OCI-LY3 (cell line): ENCODE results near the gene BACH2.

ENCODE experiments used
- H2AFZ ChIP-seq: fragments of 200-600, 300-600 bp; shearing (Covaris generic); 2 replicates; pipeline ENCODE4 v1.6.0; 2014; ENCODE audit warnings: antibody characterized with exemption, low read depth, low read length
- H3K27ac ChIP-seq: fragments of 200-600, 300-600 bp; sonication (generic); 2 replicates; pipeline ENCODE4 v1.5.1; 2014; ENCODE audit warnings: mild to moderate bottlenecking, low read length, moderate library complexity, mixed read lengths
- H3K27me3 ChIP-seq: fragments of 200-600, 300-600 bp; sonication (generic); 2 replicates; pipeline ENCODE4 v1.6.1; 2014; ENCODE audit warnings: low read depth, low read length, mixed read lengths
- H3K36me3 ChIP-seq: fragments of 200-600, 300-600 bp; sonication (generic); replicated peaks from 2 replicates; pipeline ENCODE3; 2014; ENCODE audit warnings: low read depth, low read length, mixed read lengths
- H3K4me1 ChIP-seq: fragments of 300-600, 200-600 bp; sonication (generic); 2 replicates; pipeline ENCODE4 v1.6.1; 2014; ENCODE audit warnings: low read length, mixed read lengths
- H3K4me2 ChIP-seq: fragments of 200-600, 300-600 bp; sonication (generic); 2 replicates; pipeline ENCODE4 v1.6.1; 2014; ENCODE audit warnings: low read length, mixed read lengths
- H3K4me3 ChIP-seq: fragments of 300-600, 200-600 bp; sonication (generic); 2 replicates; pipeline ENCODE4 v1.5.1; 2014; ENCODE audit warnings: antibody characterized with exemption, mild to moderate bottlenecking, low read length, moderate library complexity
- H3K79me2 ChIP-seq: fragments of 300-600, 200-600 bp; shearing (Covaris generic); 2 replicates; pipeline ENCODE4 v1.6.1; 2014; ENCODE audit warnings: mild to moderate bottlenecking, low read length, mixed read lengths
- H3K9ac ChIP-seq: fragments of 300-600, 200-600 bp; shearing (Covaris generic); 2 replicates; pipeline ENCODE4 v1.6.0; 2014; ENCODE audit warnings: mild to moderate bottlenecking, low read length, moderate library complexity
- H3K9me3 ChIP-seq: fragments of 200-600, 300-600 bp; shearing (Covaris generic); 2 replicates; pipeline ENCODE4 v1.6.1; 2014; ENCODE audit warnings: low read length, mixed read lengths; ENCODE audit not compliant: insufficient read depth
- H4K20me1 ChIP-seq: fragments of 200-600, 300-600 bp; sonication (generic); 2 replicates; pipeline ENCODE4 v1.6.1; 2016; ENCODE audit warnings: low read length, mixed read lengths; ENCODE audit not compliant: insufficient read depth
- CTCF ChIP-seq: fragments of 200-600, 300-600 bp; sonication (generic); IDR thresholded peaks from 2 replicates; pipeline ENCODE4 v1.5.1; 2014; ENCODE audit warnings: antibody characterized with exemption, low read length, low read depth
- EZH2phosphoT487 ChIP-seq: fragments of 200-600 bp; shearing (Covaris generic); IDR thresholded peaks from 2 replicates; pipeline ENCODE4 v1.6.1; 2018; ENCODE audit warnings: antibody characterized with exemption, mixed run types, low read depth

Gene BACH2

GRCh38 chr6:90068703-90069523, 227.7 kb downstream of the BACH2 start:
- no peak overlapping the region for H3K4me2 ChIP-seq
- TF ChIP-seq CTCF (no peak), EZH2phosphoT487 (no peak)
- H3K27ac ChIP-seq = no peak overlapping the region
- H3K9me3 ChIP-seq = no peaks in the 10 kb centered on the region
- H3K4me1 ChIP-seq = no peaks in the 10 kb centered on the region
- H3K4me3 ChIP-seq = no peak overlapping the region
- H3K79me2 ChIP-seq = no peaks in the 10 kb centered on the region
- H4K20me1 ChIP-seq = no peaks in the 10 kb centered on the region; the same call in 1 of the 2 replicates
- no peaks in the 10 kb centered on the region for H3K36me3 ChIP-seq
- no peak overlapping the region for H3K9ac ChIP-seq
- H3K27me3 ChIP-seq = peaks cover 80% of the 10 kb centered on the region
- no peak overlapping the region for H2AFZ ChIP-seq

- H2AFZ ChIP-seq = no peak overlapping the region
- peaks cover 77% of the 10 kb centered on the region for H3K27me3 ChIP-seq
- H3K36me3 ChIP-seq = no peaks in the 10 kb centered on the region
- H4K20me1 ChIP-seq = no peaks in the 10 kb centered on the region; the same call in 1 of the 2 replicates
- H3K4me1 ChIP-seq = no peaks in the 10 kb centered on the region
- no peaks in the 10 kb centered on the region for H3K79me2 ChIP-seq
- no peak overlapping the region for H3K9ac ChIP-seq
- TF ChIP-seq CTCF (no peak), EZH2phosphoT487 (no peak)
- no peak overlapping the region for H3K4me2 ChIP-seq
- H3K9me3 ChIP-seq = no peaks in the 10 kb centered on the region
- no peak overlapping the region for H3K27ac ChIP-seq
- no peak overlapping the region for H3K4me3 ChIP-seq
These were observed 228.4 kb downstream of the BACH2 start for GRCh38 chr6:90068264-90068663.

GRCh38 chr6:90066697-90067096, 229.9 kb downstream of the BACH2 start:
- H2AFZ ChIP-seq = no peak overlapping the region
- H4K20me1 ChIP-seq = no peaks in the 10 kb centered on the region
- no peak overlapping the region for H3K4me3 ChIP-seq
- H3K9ac ChIP-seq = no peak overlapping the region
- no peaks in the 10 kb centered on the region for H3K36me3 ChIP-seq
- no peak for TF ChIP-seq CTCF
- TF ChIP-seq EZH2phosphoT487 = no peak
- H3K4me2 ChIP-seq = no peak overlapping the region
- no peak overlapping the region for H3K27ac ChIP-seq
- no peaks in the 10 kb centered on the region for H3K79me2 ChIP-seq
- H3K4me1 ChIP-seq = no peaks in the 10 kb centered on the region
- peaks cover 75% of the 10 kb centered on the region for H3K27me3 ChIP-seq
- H3K9me3 ChIP-seq = no peaks in the 10 kb centered on the region

- no peaks in the 10 kb centered on the region for H3K9me3 ChIP-seq
- H3K27ac ChIP-seq = no peak overlapping the region
- H3K79me2 ChIP-seq = no peaks in the 10 kb centered on the region
- peaks cover 72% of the 10 kb centered on the region for H3K27me3 ChIP-seq
- no peaks in the 10 kb centered on the region for H4K20me1 ChIP-seq
- no peaks in the 10 kb centered on the region for H3K4me1 ChIP-seq
- H3K36me3 ChIP-seq = no peaks in the 10 kb centered on the region
- H2AFZ ChIP-seq = no peak overlapping the region
- H3K4me3 ChIP-seq = no peak overlapping the region
- H3K4me2 ChIP-seq = no peak overlapping the region
- TF ChIP-seq CTCF (no peak), EZH2phosphoT487 (no peak)
- H3K9ac ChIP-seq = no peak overlapping the region
These were observed 231.5 kb downstream of the BACH2 start for GRCh38 chr6:90065173-90065572.
